Adrenal gland (tissue), 12 donors: Measurements from ENCODE around the gene TRIM66. TPM values are rescaled to one million over a fixed set of nuclear protein-coding genes. Genes with fewer than 3 reads are reported as not detected.

Experiments
- DNase-seq, 7 donors: peaks; one replicate each; pipeline ENCODE4 v3.0.0-alpha.2; 2019 to 2020
- H3K27ac ChIP-seq, 5 donors: fragments of 200-600 bp; sonication (generic) in 4 of 5; 1 replicate in 3 of 5; 2 replicates in 2 of 5; pipeline versions ENCODE4 v1.5.1 to v1.8.0; 2016 to 2020; ENCODE audit warnings: mild to moderate bottlenecking in 1 of 5
- H3K27me3 ChIP-seq: fragments of 200-600 bp; 2 replicates; pipeline ENCODE4 v1.8.0; 2021
- H3K36me3 ChIP-seq, 2 donors: fragments of 200-600 bp; replicated peaks in 1 of 2; 1 replicate in 1 of 2; 2 replicates in 1 of 2; pipeline versions ENCODE4 v1.5.1 to v1.8.0; 2018 to 2022
- H3K4me1 ChIP-seq, 2 donors: fragments of 200-600 bp; replicated peaks in 1 of 2; 1 replicate in 1 of 2; 2 replicates in 1 of 2; pipeline versions ENCODE4 v1.5.1 to v1.8.0; 2018 to 2021
- H3K4me3 ChIP-seq, 4 donors: fragments of 200-600 bp; sonication (generic) in 3 of 4; one replicate each; pipeline ENCODE4 v1.5.1; 2016 to 2018
- H3K9me3 ChIP-seq, 3 donors: fragments of 200-600 bp; sonication (generic) in 1 of 3; replicated peaks in 1 of 3; 1 replicate in 2 of 3; 2 replicates in 1 of 3; pipeline versions ENCODE4 v1.5.1 to v1.8.0; 2016 to 2021
- CTCF ChIP-seq, 6 experiments: fragments of 450-650 bp in 4 of 6; fragments of 200-600 bp in 2 of 6; sonication (generic) in 1 of 6; IDR thresholded peaks; 1 replicate in 5 of 6; 2 replicates in 1 of 6; pipeline versions ENCODE4 v1.5.1 to v1.8.0; 2016 to 2021; ENCODE audit warnings: antibody characterized with exemption in 6 of 6, mild to moderate bottlenecking in 2 of 6, moderate library complexity in 1 of 6
- POLR2A ChIP-seq, 2 donors: fragments of 450-650 bp; IDR thresholded peaks; one replicate each; pipeline ENCODE4 v1.6.1; 2017; ENCODE audit warnings: antibody characterized with exemption in 2 of 2, mild to moderate bottlenecking in 2 of 2, moderate library complexity in 1 of 2
- WGBS, 4 donors: extraction: QIAGEN DNeasy Blood & Tissue Kit in 2 of 4; methylation state at CpG; one replicate each; pipeline versions ENCODE4 v1.1.5 to v1.1.7; 2013 to 2017; 5-methylcytosine and 5-hydroxymethylcytosine counted together
- intact Hi-C, 2 donors: fragments of 100-400 bp; cut with DNase I; formaldehyde crosslinking; loops; one replicate each; pipeline versions ENCODE4 v1.14.1 to v1.15.0; 2022 to 2023
- polyA plus RNA-seq, 3 donors: library from polyadenylated mRNA; stranded (reverse); fragments of 200-250 nt in 2 of 3; fragments of 350-450 nt in 1 of 3; fragmentation: Illumina TruSeq in 1 of 3; extraction: RNeasy Lipid Tissue Mini Kit (QIAGEN cat#74804) in 1 of 3; gene quantifications; one replicate each; pipeline ENCODE4 v1.2.3, GENCODE V29; 2013 to 2014
- total RNA-seq, 9 donors: library from RNA; depleted of rRNA in 4 of 9; stranded (reverse); fragments of >200 nt in 4 of 9; fragments of 120-200 nt in 1 of 9; fragmentation: NEBNext Ultra II Directional in 1 of 9; extraction: Animal tissue kit (Norgen Biotek cat#: 25700) in 1 of 9; gene quantifications; one replicate each; pipeline versions ENCODE4 v1.1.0 to v1.2.4, GENCODE V29; 2013 to 2023
- donor health status: healthy with polysubstance abuse.
- donor health status: Bipolar disorder and iron deficiency.
- donor health status: DM: yes; HTN: yes; CAD: no.
- donor health status: DM: no; HTN: no; CAD: no.
- donor health status: DM: no; HTN: no; CAD: no.
- donor health status: DM: yes; HTN: yes; CAD: no.

TRIM66 gene
- total and polyA plus RNA-seq, 12 donors = 3.6 to 18.4 (median 8.3) TPM

DNA sequence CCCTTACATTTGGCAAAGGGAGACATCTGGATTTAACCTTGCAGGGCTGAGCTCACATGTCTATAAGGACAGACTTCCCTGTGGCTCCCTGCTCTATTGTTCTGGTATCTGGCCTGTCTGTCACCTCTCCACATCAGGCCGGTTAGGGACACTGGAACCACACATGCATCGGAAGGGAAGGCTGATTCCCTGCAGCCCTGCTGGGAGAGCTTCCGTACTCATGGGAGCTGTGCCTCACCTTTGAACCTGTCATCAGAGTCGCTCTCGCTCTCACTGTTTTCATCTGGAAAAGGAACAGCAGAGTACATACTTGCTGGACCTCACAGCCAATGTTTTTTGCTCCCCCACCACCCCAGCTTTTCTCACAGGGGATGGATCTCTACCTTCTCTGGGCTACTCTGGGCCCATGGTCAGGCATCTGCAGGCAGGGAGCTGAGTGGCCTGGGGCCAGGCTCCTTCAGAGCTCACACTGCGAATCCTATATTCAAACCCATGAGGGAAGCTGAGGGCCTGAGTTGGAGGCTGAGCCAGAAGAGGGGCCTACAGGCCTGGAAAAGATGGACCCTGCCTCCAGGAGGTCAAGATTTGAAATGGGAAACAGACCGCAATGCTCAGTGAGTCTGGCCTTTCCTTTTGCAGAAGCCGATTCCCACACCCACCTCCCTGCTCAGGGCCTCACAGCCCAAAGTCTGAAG lies 31.4 kb upstream of the TRIM66 start:
- H3K9me3 ChIP-seq = no peaks in the 10 kb centered on the region
- H3K27ac ChIP-seq = peak overlapping the region in 1 of 5 donors; percentile 2
- intact Hi-C loops = no loop called here
- no peak overlapping the region for H3K4me3 ChIP-seq
- WGBS, 4 donors = 79 to 93% (median 88%) methylated on average over 7 to 8 of the region's 8 CpGs
- peaks cover 0 to 62% of the 10 kb centered on the region in 2 donors for H3K36me3 ChIP-seq
- no peak for DNase-seq
- peaks cover 47 to 52% of the 10 kb centered on the region in 2 donors for H3K4me1 ChIP-seq
- no peak for TF ChIP-seq POLR2A (IDR thresholded peaks at IDR 0.05)
- TF ChIP-seq CTCF (IDR thresholded peaks at IDR 0.05) = no peak
- no peaks in the 10 kb centered on the region for H3K27me3 ChIP-seq

DNA sequence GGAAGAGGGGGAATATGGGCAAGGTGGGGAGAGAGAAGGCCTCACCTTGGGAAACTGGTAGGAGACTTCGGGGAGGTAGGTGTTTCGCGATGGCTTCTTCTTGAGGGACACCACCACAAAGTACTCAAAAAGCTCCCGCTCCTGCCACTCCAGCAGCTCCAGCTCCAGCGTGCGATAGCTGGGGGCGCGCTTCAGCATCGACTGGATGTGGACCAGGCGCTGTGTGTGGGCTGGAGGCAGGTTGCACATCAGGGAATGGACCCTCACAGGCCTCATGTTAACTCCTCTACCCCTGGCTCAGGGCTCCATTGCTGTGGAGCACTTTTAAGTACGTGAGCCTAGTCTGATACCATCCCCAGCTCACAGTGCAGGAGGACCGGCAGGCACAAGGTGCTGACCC lies 30.0 kb upstream of the TRIM66 start:
- Histone ChIP-seq H3K36me3 (peaks cover 0 to 61% of the 10 kb centered on the region in 2 donors), H3K27ac (no peak overlapping the region), H3K9me3 (no peaks in the 10 kb centered on the region), H3K4me3 (no peak overlapping the region), H3K27me3 (no peaks in the 10 kb centered on the region), H3K4me1 (peaks cover 47 to 54% of the 10 kb centered on the region in 2 donors)
- TF ChIP-seq CTCF (IDR thresholded peaks at IDR 0.05) = no peak
- no peak for TF ChIP-seq POLR2A (IDR thresholded peaks at IDR 0.05)
- 96 to 99% (median 98%) methylated on average over 9 to 12 of the region's 12 CpGs for WGBS, 4 donors
- no peak for DNase-seq
- intact Hi-C loops = no loop called here

DNA sequence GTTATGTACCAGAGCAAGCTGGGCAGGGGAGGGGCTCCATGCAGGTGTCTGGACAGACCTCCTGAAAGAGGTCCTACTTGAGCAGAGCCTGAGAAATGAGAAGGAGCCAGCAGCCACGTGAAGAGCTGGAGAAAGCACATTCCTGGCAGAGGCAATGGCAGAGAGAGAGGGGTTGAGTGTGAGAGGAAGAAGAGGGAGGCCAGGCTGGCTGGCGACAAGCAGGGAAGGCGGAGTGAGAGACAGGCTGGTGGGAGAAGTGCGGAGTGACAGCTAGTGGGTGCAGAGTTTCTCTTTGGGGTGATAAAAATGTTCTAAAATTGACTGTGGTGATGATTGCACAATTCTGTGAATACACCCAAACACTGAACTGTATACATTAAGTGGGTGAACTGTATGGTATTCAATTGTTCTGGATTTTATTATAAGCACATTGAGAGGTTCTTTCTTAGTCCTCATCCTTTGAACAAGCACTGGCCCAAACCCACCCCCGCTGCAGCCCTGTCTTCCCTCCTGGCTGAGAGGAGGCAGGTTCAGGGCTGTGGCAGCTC lies 29.5 kb upstream of the TRIM66 start:
- DNase-seq = no peak
- Histone ChIP-seq H3K9me3 (no peaks in the 10 kb centered on the region), H3K36me3 (peaks cover 0 to 61% of the 10 kb centered on the region in 2 donors), H3K4me3 (no peak overlapping the region), H3K27me3 (no peaks in the 10 kb centered on the region), H3K4me1 (peaks cover 46 to 52% of the 10 kb centered on the region in 2 donors), H3K27ac (no peak overlapping the region)
- intact Hi-C loops = no loop called here
- TF ChIP-seq POLR2A (IDR thresholded peaks at IDR 0.05) (no peak), CTCF (IDR thresholded peaks at IDR 0.05) (no peak)
- WGBS, 4 donors = 81 to 88% (median 83%) methylated on average over 5 of the region's 5 CpGs

DNA sequence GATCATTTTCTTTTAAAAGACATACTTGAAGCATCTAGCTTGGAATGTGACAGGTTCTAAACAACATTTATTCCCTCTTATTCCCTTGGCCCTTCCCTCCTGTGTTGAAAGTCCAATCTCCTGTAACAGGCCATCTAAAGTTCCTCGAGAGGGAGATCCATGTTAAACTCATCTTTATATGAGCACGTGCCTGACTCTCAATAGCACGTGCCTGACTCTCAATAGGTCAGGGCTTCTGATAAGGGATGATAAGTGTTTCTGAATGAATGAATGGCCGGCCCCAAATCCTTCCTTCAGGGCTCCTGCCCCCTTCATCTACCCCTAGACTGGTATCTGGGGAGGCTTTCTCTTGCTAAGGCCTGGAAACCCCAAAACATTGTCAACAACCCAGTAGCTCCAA lies 27.3 kb upstream of the TRIM66 start:
- Histone ChIP-seq H3K4me1 (peaks cover 30% of the 10 kb centered on the region in 2 donors), H3K9me3 (no peaks in the 10 kb centered on the region), H3K27me3 (no peaks in the 10 kb centered on the region), H3K27ac (peak overlapping the region in 4 of 5 donors; percentile 37 to 82 (median 74)), H3K4me3 (no peak overlapping the region), H3K36me3 (peaks cover 0 to 63% of the 10 kb centered on the region in 2 donors)
- DNase-seq = no peak
- intact Hi-C loops = no loop called here
- 59 to 64% (median 60%) methylated on average over 4 of the region's 4 CpGs for WGBS, 4 donors
- TF ChIP-seq POLR2A (IDR thresholded peaks at IDR 0.05) (no peak), CTCF (IDR thresholded peaks at IDR 0.05) (no peak)
